Left renal cortex interstitium (tissue), 4 donors: ENCODE results near the gene SOHLH1. TPM values are rescaled to one million over a fixed set of nuclear protein-coding genes. Genes with fewer than 3 reads are reported as not detected.

ENCODE experiments used
- DNase-seq, 4 donors: peaks; one replicate each; pipeline ENCODE4 v3.0.0-alpha.2; 2013; ENCODE audit warnings: low read depth in 4 of 4, low spot score in 2 of 4, missing footprints in 1 of 4
- polyA plus RNA-seq, 4 donors: library from polyadenylated mRNA; unstranded; fragments of 120-200 nt; gene quantifications; one replicate each; pipeline ENCODE4 v1.2.1, GENCODE V29; 2013; ENCODE audit not compliant: insufficient read length in 4 of 4

Gene SOHLH1
- polyA plus RNA-seq, 4 donors, result not detected

DNA sequence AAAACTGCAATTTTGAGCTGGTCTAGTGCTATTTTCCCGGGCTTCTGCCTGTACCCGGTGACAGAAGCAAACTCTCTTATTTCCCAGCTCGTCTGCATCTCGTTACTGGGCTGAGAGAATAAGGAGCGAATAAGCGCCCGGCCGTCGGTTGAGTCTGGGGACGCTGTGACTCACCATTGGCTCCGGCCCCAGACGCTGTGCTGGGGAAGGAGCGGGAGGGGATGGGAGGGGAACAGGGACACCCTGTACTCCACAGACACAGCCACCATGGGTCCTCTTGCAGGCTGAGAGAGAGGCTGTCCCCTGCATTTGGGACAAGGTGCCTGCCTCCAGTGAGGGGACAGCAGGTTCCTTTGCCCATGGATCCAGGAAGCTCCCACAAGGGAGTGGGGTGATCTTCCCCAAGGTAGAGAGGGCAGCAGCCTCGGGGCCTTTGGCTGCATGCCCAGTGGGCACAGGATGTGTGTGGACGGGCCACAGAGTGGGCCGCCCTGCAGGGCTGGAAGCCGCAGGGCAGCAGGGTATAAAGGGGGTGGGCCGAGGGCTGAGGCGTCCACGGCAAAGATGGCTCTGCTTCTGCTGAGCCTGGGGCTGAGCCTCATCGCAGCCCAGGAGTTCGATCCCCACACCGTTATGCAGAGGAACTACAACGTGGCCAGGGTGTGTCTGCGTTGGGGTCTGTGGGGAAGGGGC is 36.4 kb downstream of the SOHLH1 start, which contains the start of gene LCN9:
Gene LCN9 (plus strand): TSS at position 552 of the 693 bp plus-strand sequence. CDS start 13 bp downstream, at position 565.
- no peak for DNase-seq

- DNase-seq, result no peak
These were observed 37.3 kb downstream of the SOHLH1 start for GRCh38 chr9:135661816-135662560.

DNA sequence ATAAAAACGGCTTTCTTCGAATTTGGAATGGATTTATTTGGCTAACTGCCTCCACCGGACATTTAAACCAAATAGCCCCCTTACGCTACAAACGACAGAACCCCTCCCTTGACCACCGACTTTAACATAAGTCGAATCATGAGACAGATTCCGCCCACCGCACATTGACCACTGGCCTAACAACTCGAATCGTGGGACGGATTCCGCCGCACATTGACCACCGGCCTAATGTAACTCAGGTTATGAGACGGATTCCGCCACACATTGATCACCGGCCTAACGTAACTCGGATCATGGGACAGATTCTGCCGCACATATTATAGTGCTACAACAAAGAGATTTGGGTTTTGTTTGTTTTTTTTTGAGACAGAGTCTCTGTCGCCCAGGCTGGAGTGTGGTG is 38.9 kb downstream of the SOHLH1 start:
- DNase-seq, result no peak

GRCh38 chr9:135659252-135659651 is 40.0 kb downstream of the SOHLH1 start:
- no peak for DNase-seq

DNA sequence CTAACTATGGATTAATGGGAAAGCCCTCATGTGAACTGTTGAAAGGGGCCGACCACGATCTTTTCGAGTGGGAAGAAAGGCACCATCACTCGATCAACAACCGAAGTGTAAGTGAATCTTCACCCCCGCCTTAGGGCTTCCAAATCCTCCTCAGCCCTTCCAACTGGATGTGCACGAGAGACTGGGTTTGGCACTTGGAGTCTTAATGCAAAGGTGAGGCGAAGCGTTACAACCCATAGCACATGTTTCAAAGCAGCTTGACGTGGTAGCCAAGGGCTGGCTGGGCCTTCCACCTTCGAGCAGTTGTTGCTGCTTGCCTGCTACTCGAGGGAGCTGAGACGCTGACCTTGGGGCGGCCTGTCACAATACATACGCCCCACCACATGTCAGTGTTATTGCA is 41.9 kb downstream of the SOHLH1 start:
- DNase-seq, result no peak

- no peak for DNase-seq
These were observed 44.0 kb downstream of the SOHLH1 start for GRCh38 chr9:135655317-135655716.

DNA sequence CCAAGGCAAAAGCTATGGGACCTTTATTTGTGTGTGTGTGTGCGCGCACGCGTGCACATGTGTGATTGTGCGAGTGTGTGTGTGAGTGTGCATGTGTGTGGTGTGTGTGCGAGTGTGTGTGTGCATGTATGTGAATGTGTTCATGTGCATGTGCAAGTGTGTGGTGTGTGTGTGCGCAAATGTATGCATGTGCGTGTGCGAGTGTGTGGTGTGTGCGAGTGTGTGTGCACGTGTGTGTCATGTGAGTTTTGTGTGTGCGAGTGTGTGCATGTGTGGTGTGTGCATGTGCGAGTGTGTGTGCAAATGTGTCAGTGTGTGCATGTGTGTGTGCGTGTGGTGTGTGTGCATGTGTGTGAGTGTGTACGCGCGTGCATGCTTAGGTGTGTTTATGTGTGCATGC is 48.9 kb downstream of the SOHLH1 start:
- no peak for DNase-seq

- no peak for DNase-seq
These were observed 49.8 kb downstream of the SOHLH1 start for GRCh38 chr9:135649508-135649907.

DNA sequence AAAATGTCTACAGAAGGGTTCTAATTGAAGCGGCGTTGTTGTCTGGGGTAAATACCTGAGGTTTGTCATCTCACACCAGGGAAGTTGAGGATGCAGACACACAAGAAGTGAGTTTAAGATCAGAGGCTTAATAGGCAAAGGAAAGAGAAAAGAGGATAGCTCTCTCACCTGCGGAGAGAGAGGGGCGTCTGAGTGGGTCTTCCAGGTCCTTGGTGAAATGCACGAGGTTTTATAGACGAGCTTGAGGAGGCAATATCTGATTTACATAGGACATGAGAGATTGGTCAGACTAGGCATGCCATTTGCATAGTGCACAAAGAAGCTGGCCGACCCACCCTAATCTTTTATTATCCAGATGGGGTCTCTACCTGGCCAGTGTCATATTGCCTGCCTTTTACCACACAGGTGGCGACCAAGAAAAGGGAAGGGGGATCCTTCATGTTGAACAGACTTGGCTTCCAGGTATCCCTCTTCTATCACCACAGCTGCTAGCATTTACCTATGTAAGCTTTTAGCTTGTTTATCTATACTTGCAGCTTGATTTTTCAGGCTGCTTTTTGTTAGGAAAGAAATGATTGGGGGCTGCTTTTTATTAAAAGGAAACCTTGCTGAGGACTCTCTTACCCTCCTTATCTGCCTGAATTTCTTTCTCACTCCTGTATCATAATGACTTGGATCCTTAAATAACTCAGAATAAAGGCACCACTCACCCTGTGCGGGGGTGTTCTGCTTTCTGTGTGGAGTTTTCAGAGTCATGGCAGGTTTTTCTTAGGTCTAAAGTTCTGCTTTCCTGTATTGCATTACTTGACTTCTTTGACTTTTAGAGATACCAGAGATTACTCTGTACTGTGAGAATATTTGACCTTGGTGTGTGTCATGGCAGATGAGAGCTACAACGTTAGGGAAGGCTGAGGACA is 50.5 kb downstream of the SOHLH1 start:
- no peak for DNase-seq

GRCh38 chr9:135647884-135648283 is 51.4 kb downstream of the SOHLH1 start:
- no peak for DNase-seq

DNA sequence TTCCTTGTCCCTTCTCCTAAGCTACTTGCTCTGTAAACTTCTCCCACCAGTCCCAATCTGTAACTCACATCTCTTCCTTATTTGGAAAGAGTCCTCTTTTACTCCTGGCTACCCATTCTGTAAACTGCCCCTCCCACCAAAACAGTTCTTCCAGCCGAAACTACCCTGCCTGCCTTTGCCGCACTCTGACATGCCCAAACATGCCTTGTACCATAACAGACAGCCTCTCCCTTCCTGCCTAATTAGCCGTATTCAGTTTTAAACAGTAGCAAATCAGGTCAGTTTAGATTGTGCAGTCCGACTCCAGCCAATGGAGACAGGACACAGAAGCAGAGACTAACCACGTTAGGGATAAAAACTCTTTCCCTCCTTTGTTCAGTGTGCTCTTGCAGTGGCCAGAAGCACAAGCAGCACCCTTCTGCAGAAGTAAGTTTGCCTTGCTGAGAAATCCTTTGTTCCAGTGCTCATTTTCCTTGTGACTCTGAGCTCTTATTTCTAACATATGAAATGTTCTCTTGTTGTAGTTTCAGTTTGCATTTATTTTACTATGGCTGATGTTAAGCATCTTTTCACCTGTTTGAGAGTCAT is 54.6 kb downstream of the SOHLH1 start:
- no peak for DNase-seq

Other genes with a start within 250 kb of the SOHLH1 start
- 10 to 100 TPM; 23.9 to 39.2 (median 31.1) TPM for gene PPP1R26, start 219.7 kb downstream of the SOHLH1 start, polyA plus RNA-seq
- 10 to 100 TPM; 43.9 to 62.1 (median 54.0) TPM for gene MRPS2, start 198.8 kb downstream of the SOHLH1 start, polyA plus RNA-seq
- under 1 TPM in 1 of 4 donors, not detected in 3; 0.22 TPM for gene LCN1, start 178.0 kb downstream of the SOHLH1 start, polyA plus RNA-seq
- gene OBP2A, start 153.4 kb downstream of the SOHLH1 start, polyA plus RNA-seq, result under 1 TPM in 2 of 4 donors, not detected in 2; 0.21 to 0.70 TPM
- under 1 TPM in 3 of 4 donors, not detected in 1; 0.35 to 0.38 (median 0.35) TPM for gene PAEP, start 137.7 kb downstream of the SOHLH1 start, polyA plus RNA-seq
- not detected for gene GLT6D1, start 59.9 kb downstream of the SOHLH1 start, polyA plus RNA-seq
- not detected for gene LCN9, start 36.2 kb downstream of the SOHLH1 start, polyA plus RNA-seq
- gene KCNT1, start 2.7 kb upstream of the SOHLH1 start, polyA plus RNA-seq, result under 1 TPM; 0.06 to 0.38 (median 0.21) TPM
- 10 to 100 TPM; 21.9 to 28.1 (median 23.9) TPM for gene CAMSAP1, start 208.1 kb upstream of the SOHLH1 start, polyA plus RNA-seq